Measurements from ENCODE around the gene NCOA4. TPM values are rescaled to one million over a fixed set of nuclear protein-coding genes. Genes with fewer than 3 reads are reported as not detected.

NCOA4 gene
- total RNA-seq, 4 donors from 2014 or later = 84.3 to 135 (median 113) TPM

DNA sequence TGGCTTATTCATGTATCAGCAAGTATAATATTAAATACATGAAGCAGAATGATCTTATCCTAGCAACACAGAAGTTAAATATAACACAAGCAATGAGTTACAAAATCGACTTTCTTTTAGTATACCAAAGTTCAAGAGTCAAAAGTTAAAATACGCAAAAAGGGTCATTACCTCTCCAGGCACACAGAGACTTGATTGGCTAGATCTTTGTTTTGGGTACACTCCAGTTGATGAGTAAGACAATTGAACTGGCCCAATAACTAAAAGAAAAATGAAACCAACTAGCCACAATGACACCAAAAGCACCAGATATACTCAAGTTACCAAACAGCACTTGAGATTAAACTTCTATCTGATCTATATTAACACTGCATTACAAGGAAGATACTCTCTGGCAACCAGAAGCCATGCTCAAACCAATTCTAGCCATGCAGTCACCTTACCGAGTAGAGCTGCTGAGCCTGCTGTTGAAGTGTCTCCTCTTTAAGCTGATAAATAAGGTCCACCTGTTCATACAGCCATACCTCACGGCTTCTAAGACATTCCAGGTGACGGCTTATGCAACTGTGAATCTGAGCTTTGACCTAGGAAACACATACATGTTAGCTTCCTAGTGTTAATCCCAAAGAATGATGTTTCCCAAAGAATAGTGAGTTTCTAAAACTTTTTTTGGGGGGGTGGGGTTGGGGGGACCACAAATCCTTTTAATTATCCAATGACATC lies 15.6 kb downstream of the NCOA4 start:
- Histone ChIP-seq H3K27me3 (no peaks in the 10 kb centered on the region), H3K36me3 (peaks cover 4 to 60% (median 6%) of the 10 kb centered on the region in 3 donors), H3K4me3 (no peak overlapping the region), H3K4me1 (peaks cover 0 to 50% (median 13%) of the 10 kb centered on the region in 4 donors), H3K9me3 (no peaks in the 10 kb centered on the region), H3K27ac (no peak overlapping the region)
- 77 to 85% methylated on average over 5 of the region's 5 CpGs for WGBS, 2 donors
- no peak for DNase-seq (ENCODE audit: low spot score in 2 of 2)
- TF ChIP-seq EP300 (IDR thresholded peaks at IDR 0.05) = no peak
- no peak for TF ChIP-seq CTCF (IDR thresholded peaks at IDR 0.05)
- no peak for TF ChIP-seq POLR2A (IDR thresholded peaks at IDR 0.05)

DNA sequence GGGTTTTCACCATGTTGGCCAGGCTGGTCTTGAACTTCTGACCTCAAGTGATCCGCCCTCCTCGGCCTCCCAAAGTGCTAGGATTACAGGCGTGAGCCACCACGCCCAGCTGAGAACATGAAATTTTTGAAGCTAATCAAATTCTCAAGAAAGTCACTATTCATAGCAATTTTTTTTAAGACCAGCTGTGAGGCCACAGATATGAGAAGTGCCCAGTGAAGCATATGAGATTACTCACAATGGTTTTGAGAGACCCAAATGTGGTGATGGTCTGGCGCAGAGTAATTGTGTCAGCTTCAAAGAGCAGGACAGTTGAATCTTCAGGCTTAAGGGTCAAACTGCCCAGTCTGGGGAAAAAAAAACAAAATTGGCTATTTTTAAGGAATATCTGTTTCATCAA lies 16.2 kb downstream of the NCOA4 start:
- H3K27me3 ChIP-seq = no peaks in the 10 kb centered on the region
- peaks cover 4 to 67% (median 12%) of the 10 kb centered on the region in 3 donors for H3K36me3 ChIP-seq
- no peak overlapping the region for H3K4me3 ChIP-seq
- no peaks in the 10 kb centered on the region for H3K9me3 ChIP-seq
- TF ChIP-seq POLR2A (IDR thresholded peaks at IDR 0.05) (no peak), EP300 (IDR thresholded peaks at IDR 0.05) (no peak), CTCF (IDR thresholded peaks at IDR 0.05) (no peak)
- H3K4me1 ChIP-seq = peaks cover 0 to 44% (median 7%) of the 10 kb centered on the region in 4 donors
- no peak overlapping the region for H3K27ac ChIP-seq
- WGBS, 2 donors = 90 to 92% methylated on average over 5 of the region's 5 CpGs
- DNase-seq (ENCODE audit: low spot score in 2 of 2) = no peak

- H3K27me3 ChIP-seq = no peaks in the 10 kb centered on the region
- no peak for TF ChIP-seq POLR2A (IDR thresholded peaks at IDR 0.05)
- no peak for TF ChIP-seq EP300 (IDR thresholded peaks at IDR 0.05)
- TF ChIP-seq CTCF (IDR thresholded peaks at IDR 0.05) = no peak
- peaks cover 0 to 29% (median under 1%) of the 10 kb centered on the region in 4 donors for H3K4me1 ChIP-seq
- peaks cover 4 to 81% (median 20%) of the 10 kb centered on the region in 3 donors for H3K36me3 ChIP-seq
- DNase-seq (ENCODE audit: low spot score in 2 of 2) = no peak
- no peak overlapping the region for H3K27ac ChIP-seq
- no peaks in the 10 kb centered on the region for H3K9me3 ChIP-seq
- WGBS, 2 donors = 90 to 91% methylated on average over 3 of the region's 3 CpGs
- no peak overlapping the region for H3K4me3 ChIP-seq
Measured at GRCh38 chr10:46012746-46013145, 17.7 kb downstream of the NCOA4 start.

DNA sequence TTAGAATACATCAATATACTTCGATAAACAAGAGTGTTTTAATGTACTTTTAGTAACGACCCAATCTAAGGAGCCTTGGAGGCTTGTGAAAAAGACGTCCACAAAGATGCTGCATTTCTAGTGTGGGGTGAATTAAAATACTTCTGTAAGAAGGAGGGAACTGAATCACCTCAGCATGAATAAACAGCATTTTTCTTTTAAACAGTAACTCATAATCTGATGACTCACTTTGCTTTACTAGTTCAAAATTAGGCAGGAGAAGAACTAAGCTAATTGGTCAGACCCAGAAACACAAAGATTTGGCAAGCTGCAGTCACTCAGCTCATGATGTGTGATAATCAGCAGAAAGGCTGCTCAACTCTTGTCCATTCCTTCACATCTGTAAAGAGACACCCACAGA lies 24.2 kb downstream of the NCOA4 start:
- 72% methylated on average over 3 of the region's 3 CpGs for WGBS, 2 donors
- H3K27me3 ChIP-seq = no peaks in the 10 kb centered on the region
- H3K36me3 ChIP-seq = peaks cover 4 to 95% (median 30%) of the 10 kb centered on the region in 3 donors

More for the DNA sequence above, 24.2 kb downstream of the NCOA4 start:
- DNase-seq (ENCODE audit: low spot score in 2 of 2) = no peak
- no peaks in the 10 kb centered on the region for H3K4me1 ChIP-seq
- H3K27ac ChIP-seq = no peak overlapping the region
- no peak overlapping the region for H3K4me3 ChIP-seq
- no peaks in the 10 kb centered on the region for H3K9me3 ChIP-seq
- TF ChIP-seq CTCF (IDR thresholded peaks at IDR 0.05) = no peak
- TF ChIP-seq POLR2A (IDR thresholded peaks at IDR 0.05) = no peak
- no peak for TF ChIP-seq EP300 (IDR thresholded peaks at IDR 0.05)

All from tibial nerve (tissue), 4 donors.